HepG2 (cell line): Measurements from ENCODE around the gene CTSZ. TPM values are rescaled to one million over a fixed set of nuclear protein-coding genes. Genes with fewer than 3 reads are reported as not detected.

Source experiments
- ATAC-seq: fragments of 200-7000 bp; cut with Tn5 transposase; 3 replicates; pipeline ENCODE4 v1.9.1; 2020; ENCODE audit warnings: mild to moderate bottlenecking, moderate library complexity
- BruUV-seq: library from RNA; stranded (reverse); fragments of 400-500 nt; replicated peaks from 2 replicates; lab custom pipeline; 2021; lab: Mats Ljungman, UMichigan
- CTCF ChIA-PET: fragments of 300-600 bp; formaldehyde crosslinking; extraction: SDS; loops from one replicate; lab custom pipeline; 2021; ENCODE audit warnings: low total read pairs, inconsistent platforms, low intra/inter-chr PET ratio; lab: Yijun Ruan, JAX
- POLR2A ChIA-PET: fragments of 350-600 bp; sonication (Branson Sonifier 250); formaldehyde crosslinking; loops from one replicate; lab custom pipeline; 2020; ENCODE audit warnings: antibody characterized with exemption, inconsistent platforms; lab: Yijun Ruan, JAX
- DNase-seq: peaks from one replicate; pipeline ENCODE4 v3.0.0-alpha.2; 2015; ENCODE audit warnings: low spot score
- FAIRE-seq: peaks from 3 replicates; lab custom pipeline; 2011; peaks lifted over from hg19 to GRCh38; lab: Jason Lieb, UNC
- H2AFZ ChIP-seq: one replicate; pipeline ENCODE4 v1.6.1; 2011; ENCODE audit warnings: low read length, inconsistent platforms
- H3K27ac ChIP-seq: fragments of 300-600 bp; 3 replicates; pipeline ENCODE4 v1.8.0; 2011; ENCODE audit warnings: mixed run types, mild to moderate bottlenecking, mixed read lengths, low read length, inconsistent platforms; ENCODE audit not compliant: insufficient read depth; ENCODE audit errors: extremely low read length
- H3K27me3 ChIP-seq, 2 experiments: fragments of 200-600 bp in 1 of 2; 2 replicates in 1 of 2; 3 replicates in 1 of 2; pipeline versions ENCODE4 v1.6.0 to v1.8.0; 2011; ENCODE audit warnings: low read length in 2 of 2, mild to moderate bottlenecking in 2 of 2, moderate library complexity in 2 of 2, inconsistent platforms in 1 of 2; ENCODE audit not compliant: insufficient read depth in 2 of 2, control insufficient read depth in 1 of 2
- H3K36me3 ChIP-seq, 2 experiments: fragments of 200-600 bp in 1 of 2; replicated peaks in 1 of 2; 2 replicates in 1 of 2; 3 replicates in 1 of 2; pipeline versions ENCODE4 v1.5.1 to v1.8.0; 2011; ENCODE audit warnings: low read length in 2 of 2, inconsistent platforms in 1 of 2; ENCODE audit not compliant: insufficient read depth in 2 of 2, control insufficient read depth in 1 of 2
- H3K4me1 ChIP-seq: 2 replicates; pipeline ENCODE4 v1.5.1; 2012; ENCODE audit warnings: low read length, inconsistent platforms; ENCODE audit not compliant: insufficient read depth
- H3K4me2 ChIP-seq: 2 replicates; pipeline ENCODE4 v1.6.0; 2011; ENCODE audit warnings: low read depth, low read length, inconsistent platforms
- H3K4me3 ChIP-seq, 3 experiments: fragments of 200-600 bp in 1 of 3; sonication (generic), shearing (Covaris generic) in 1 of 3; replicated peaks in 1 of 3; 2 replicates each; pipeline ENCODE4 v1.5.1; 2011 to 2016; ENCODE audit warnings: low read length in 3 of 3, inconsistent platforms in 2 of 3, low read depth in 2 of 3, mild to moderate bottlenecking in 2 of 3, control low read depth in 1 of 3, mixed read lengths in 1 of 3; ENCODE audit not compliant: insufficient read depth in 1 of 3
- H3K79me2 ChIP-seq: one replicate; pipeline ENCODE4 v1.6.1; 2011; ENCODE audit warnings: low read length, inconsistent platforms; ENCODE audit not compliant: insufficient read depth
- H3K9ac ChIP-seq: 2 replicates; pipeline ENCODE4 v1.6.0; 2011; ENCODE audit warnings: mild to moderate bottlenecking, low read depth, low read length, inconsistent platforms; ENCODE audit not compliant: insufficient read depth
- H3K9me3 ChIP-seq: 2 replicates; pipeline ENCODE4 v1.5.1; 2012; ENCODE audit warnings: mild to moderate bottlenecking, low read length
- H4K20me1 ChIP-seq: 2 replicates; pipeline ENCODE4 v1.6.0; 2011; ENCODE audit warnings: inconsistent platforms, mild to moderate bottlenecking, low read length, moderate library complexity; ENCODE audit not compliant: insufficient read depth
- CBFB ChIP-seq: sonication (generic); formaldehyde crosslinking; IDR thresholded peaks from 2 replicates; pipeline ENCODE4 v1.4.0; 2020; ENCODE audit warnings: missing genetic modification reagents
- ELF4 ChIP-seq: sonication (generic); formaldehyde crosslinking; IDR thresholded peaks from 2 replicates; pipeline ENCODE4 v1.5.0; 2020; ENCODE audit warnings: missing genetic modification reagents, mild to moderate bottlenecking, moderate library complexity, borderline replicate concordance
- SP4 ChIP-seq: sonication (generic); formaldehyde crosslinking; IDR thresholded peaks from 2 replicates; pipeline ENCODE4 v1.8.1; 2023; ENCODE audit warnings: mild to moderate bottlenecking, missing genetic modification reagents
- SRSF4 ChIP-seq: fragments of 200-400 bp; formaldehyde crosslinking; IDR thresholded peaks from one replicate; pipeline ENCODE4 v1.6.1; 2018; ENCODE audit warnings: mild to moderate bottlenecking, low read depth, low read length, moderate library complexity; ENCODE audit not compliant: poor library complexity, severe bottlenecking
- ZNF124 ChIP-seq: sonication (generic); formaldehyde crosslinking; IDR thresholded peaks from 2 replicates; pipeline ENCODE4 v1.4.0; 2020; ENCODE audit warnings: missing genetic modification reagents
- ZNF24 ChIP-seq: fragments of 450-650 bp; IDR thresholded peaks from 2 replicates; pipeline ENCODE4 v1.6.1; 2017; ENCODE audit warnings: antibody characterized with exemption, mild to moderate bottlenecking
- ZNF33A ChIP-seq: sonication (generic); formaldehyde crosslinking; IDR thresholded peaks from 2 replicates; pipeline ENCODE4 v1.5.1; 2020; ENCODE audit warnings: missing genetic modification reagents, mild to moderate bottlenecking, moderate library complexity, borderline replicate concordance
- ZNF546 ChIP-seq: sonication (generic); formaldehyde crosslinking; conservative IDR thresholded peaks from 2 replicates; pipeline ENCODE4 v1.8.1; 2023; ENCODE audit warnings: mild to moderate bottlenecking, missing genetic modification reagents
- ZNF547 ChIP-seq: sonication (generic); formaldehyde crosslinking; IDR thresholded peaks from 2 replicates; pipeline ENCODE4 v1.5.1; 2020; ENCODE audit warnings: mild to moderate bottlenecking, missing genetic modification reagents
- ZSCAN12 ChIP-seq: sonication (generic); formaldehyde crosslinking; IDR thresholded peaks from 2 replicates; pipeline ENCODE4 v1.9.0; 2021; ENCODE audit warnings: mild to moderate bottlenecking, missing genetic modification reagents
- ZSCAN21 ChIP-seq: sonication (generic); formaldehyde crosslinking; IDR thresholded peaks from 2 replicates; pipeline ENCODE4 v1.8.0; 2022; ENCODE audit warnings: mild to moderate bottlenecking, missing genetic modification reagents, moderate library complexity, borderline replicate concordance
- WGBS: methylation state at CpG from one replicate; pipeline ENCODE4 v1.1.6; 2017; ENCODE audit warnings: low lambda C conversion rate; 5-methylcytosine and 5-hydroxymethylcytosine counted together
- in situ Hi-C: cut with HindIII; loops from 2 replicates; pipeline ENCODE4 v1.10.0; 2017; ENCODE audit warnings: low pct_unique_long_range_greater_than_20kb; ENCODE audit not compliant: extremely low pct_ligation_motif_present
- intact Hi-C: fragments of 100-400 bp; cut with micrococcal nuclease; formaldehyde crosslinking; loops from one replicate; pipeline ENCODE4 v1.10.0; 2022; ENCODE audit not compliant: unreplicated experiment
- polyA plus RNA-seq, 8 experiments: library from polyadenylated mRNA; depleted of rRNA in 3 of 8; stranded (reverse) in 7 of 8; unstranded in 1 of 8; fragments of >200 nt; fragmentation: Illumina TruSeq in 4 of 8; extraction: Trizol in 4 of 8; gene quantifications; 2 replicates each; pipeline versions ENCODE4 v1.2.1 to v1.2.3, GENCODE V29; 2011 to 2016; ENCODE audit warnings: low read depth in 4 of 8, missing spikeins in 1 of 8, mixed read lengths in 1 of 8; ENCODE audit not compliant: insufficient read depth in 1 of 8
- total RNA-seq, 5 experiments: library from RNA; depleted of rRNA; stranded (reverse); fragments of >200 nt; fragmentation: Illumina TruSeq; extraction: Trizol; gene quantifications; 2 replicates each; pipeline ENCODE4 v1.2.3, GENCODE V29; 2016; ENCODE audit warnings: low read depth in 1 of 5
- TF ChIP-seq, protein P1 (sequence below): sonication (generic); formaldehyde crosslinking; IDR thresholded peaks from 2 replicates; pipeline ENCODE4 v1.5.0; 2020; ENCODE audit warnings: missing genetic modification reagents
- TF ChIP-seq, protein P2 (sequence below): sonication (generic); formaldehyde crosslinking; conservative IDR thresholded peaks from 2 replicates; pipeline ENCODE4 v1.4.0; 2020; ENCODE audit warnings: missing genetic modification reagents
- TF ChIP-seq, protein P3 (sequence below): sonication (generic); formaldehyde crosslinking; conservative IDR thresholded peaks from 2 replicates; pipeline ENCODE4 v1.8.0; 2022; ENCODE audit warnings: missing genetic modification reagents

The CTSZ gene
- total and polyA plus RNA-seq, 2 of the 13 experiments (the other 11 are each of a cell fraction or from before 2014, with no cell fraction given), result 0.33 TPM; not detected in 1

DNA sequence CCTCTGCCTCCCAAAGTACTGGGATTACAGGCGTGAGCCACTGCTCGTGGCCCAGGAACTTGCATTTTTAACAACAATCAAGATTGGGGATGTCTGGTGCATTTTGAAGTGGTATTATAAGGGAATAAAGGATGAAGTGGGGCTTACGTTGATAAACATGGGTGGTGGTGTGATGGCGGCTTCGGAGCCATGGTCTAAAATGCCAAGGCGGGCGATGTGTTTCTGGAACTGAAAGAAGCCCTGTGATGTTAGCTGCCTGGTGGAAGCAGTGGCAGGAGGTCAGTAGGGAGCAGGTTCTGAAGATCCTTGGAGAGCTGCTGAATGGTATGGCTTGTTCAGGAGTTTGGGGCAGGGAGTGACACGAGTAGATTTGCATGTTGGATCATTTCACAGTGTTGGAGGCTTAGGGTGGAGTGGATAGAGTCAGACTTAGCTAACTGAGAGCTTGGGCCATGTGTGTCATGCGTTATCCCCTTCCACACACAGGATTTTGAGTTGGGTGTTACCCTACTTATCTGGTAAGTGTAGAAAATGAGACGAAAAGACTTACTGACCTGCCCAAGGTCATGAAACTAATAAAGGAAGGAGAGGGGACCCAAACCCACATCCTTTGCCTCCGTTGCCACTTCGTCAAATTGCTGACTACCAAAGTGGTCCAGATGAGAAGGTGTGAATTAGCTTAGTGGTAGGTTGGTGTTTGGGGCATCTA, 24.5 kb downstream of the CTSZ start:
- H3K4me3 ChIP-seq, result peak overlapping the region; percentile 75 to 85 (median 80)
- no peak overlapping the region for H2AFZ ChIP-seq
- FAIRE-seq, result no peak
- peaks cover 14 to 25% of the 10 kb centered on the region in 2 experiments for H3K36me3 ChIP-seq
- ChIA-PET POLR2A (interaction anchor here (0.7 to 6.7 kb wide), 9 partner anchors 10 to 144 kb away, joined by 3 to 68 read pairs (median 7); partner anchors contain the start of gene ATP5F1E), CTCF (no interaction called here)
- no peak for DNase-seq
- no peaks in the 10 kb centered on the region for H3K9me3 ChIP-seq
- peak overlapping the region; percentile 1 for H3K27ac ChIP-seq
- H3K27me3 ChIP-seq, result no peaks in the 10 kb centered on the region; a peak in 1 of 5 replicates
- H4K20me1 ChIP-seq, result peaks cover 21% of the 10 kb centered on the region
- H3K79me2 ChIP-seq, result peaks cover 48% of the 10 kb centered on the region
- peak overlapping the region; percentile 84 for H3K9ac ChIP-seq
- BruUV-seq, result TSS peak; percentile 49
- no peak for ATAC-seq
- H3K4me2 ChIP-seq, result peak overlapping the region; percentile 87
- in situ Hi-C loops (loop anchor here (5.0 kb wide), 1 partner anchor 90 kb away; no protein-coding TSS in a partner anchor), intact Hi-C loops (loop anchor here (5.0 kb wide), 2 partner anchors 35 to 90 kb away; partner anchors contain the start of gene TUBB1)
- WGBS, result 92% methylated on average over 12 of the region's 12 CpGs
- peaks cover 70% of the 10 kb centered on the region for H3K4me1 ChIP-seq
- TF ChIP-seq ZNF546 (CRISPR knock-in tag), result 0 out of 2 replicates have a peak, but pooled peaks have one; percentile 10
- TF ChIP-seq ZSCAN12 (CRISPR knock-in tag), result no peak
- peak; percentile 60; the same call in 1 of the 2 replicates for TF ChIP-seq ELF4
- no peak for TF ChIP-seq ZNF124 (CRISPR knock-in tag)
- no peak for TF ChIP-seq CBFB
- TF ChIP-seq, protein P1, sequence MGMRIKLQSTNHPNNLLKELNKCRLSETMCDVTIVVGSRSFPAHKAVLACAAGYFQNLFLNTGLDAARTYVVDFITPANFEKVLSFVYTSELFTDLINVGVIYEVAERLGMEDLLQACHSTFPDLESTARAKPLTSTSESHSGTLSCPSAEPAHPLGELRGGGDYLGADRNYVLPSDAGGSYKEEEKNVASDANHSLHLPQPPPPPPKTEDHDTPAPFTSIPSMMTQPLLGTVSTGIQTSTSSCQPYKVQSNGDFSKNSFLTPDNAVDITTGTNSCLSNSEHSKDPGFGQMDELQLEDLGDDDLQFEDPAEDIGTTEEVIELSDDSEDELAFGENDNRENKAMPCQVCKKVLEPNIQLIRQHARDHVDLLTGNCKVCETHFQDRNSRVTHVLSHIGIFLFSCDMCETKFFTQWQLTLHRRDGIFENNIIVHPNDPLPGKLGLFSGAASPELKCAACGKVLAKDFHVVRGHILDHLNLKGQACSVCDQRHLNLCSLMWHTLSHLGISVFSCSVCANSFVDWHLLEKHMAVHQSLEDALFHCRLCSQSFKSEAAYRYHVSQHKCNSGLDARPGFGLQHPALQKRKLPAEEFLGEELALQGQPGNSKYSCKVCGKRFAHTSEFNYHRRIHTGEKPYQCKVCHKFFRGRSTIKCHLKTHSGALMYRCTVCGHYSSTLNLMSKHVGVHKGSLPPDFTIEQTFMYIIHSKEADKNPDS, result no peak
- TF ChIP-seq, protein P2, sequence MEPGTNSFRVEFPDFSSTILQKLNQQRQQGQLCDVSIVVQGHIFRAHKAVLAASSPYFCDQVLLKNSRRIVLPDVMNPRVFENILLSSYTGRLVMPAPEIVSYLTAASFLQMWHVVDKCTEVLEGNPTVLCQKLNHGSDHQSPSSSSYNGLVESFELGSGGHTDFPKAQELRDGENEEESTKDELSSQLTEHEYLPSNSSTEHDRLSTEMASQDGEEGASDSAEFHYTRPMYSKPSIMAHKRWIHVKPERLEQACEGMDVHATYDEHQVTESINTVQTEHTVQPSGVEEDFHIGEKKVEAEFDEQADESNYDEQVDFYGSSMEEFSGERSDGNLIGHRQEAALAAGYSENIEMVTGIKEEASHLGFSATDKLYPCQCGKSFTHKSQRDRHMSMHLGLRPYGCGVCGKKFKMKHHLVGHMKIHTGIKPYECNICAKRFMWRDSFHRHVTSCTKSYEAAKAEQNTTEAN (CRISPR knock-in tag), result no peak
- TF ChIP-seq ZNF33A (CRISPR knock-in tag), result 0 out of 2 replicates have a peak, but pooled peaks have one; percentile 47
- TF ChIP-seq ZNF547 (CRISPR knock-in tag), result no peak
- TF ChIP-seq ZSCAN21 (CRISPR knock-in tag), result no peak
- TF ChIP-seq SP4, result peak; percentile 51; the same call in 1 of the 2 replicates
- TF ChIP-seq, protein P3, sequence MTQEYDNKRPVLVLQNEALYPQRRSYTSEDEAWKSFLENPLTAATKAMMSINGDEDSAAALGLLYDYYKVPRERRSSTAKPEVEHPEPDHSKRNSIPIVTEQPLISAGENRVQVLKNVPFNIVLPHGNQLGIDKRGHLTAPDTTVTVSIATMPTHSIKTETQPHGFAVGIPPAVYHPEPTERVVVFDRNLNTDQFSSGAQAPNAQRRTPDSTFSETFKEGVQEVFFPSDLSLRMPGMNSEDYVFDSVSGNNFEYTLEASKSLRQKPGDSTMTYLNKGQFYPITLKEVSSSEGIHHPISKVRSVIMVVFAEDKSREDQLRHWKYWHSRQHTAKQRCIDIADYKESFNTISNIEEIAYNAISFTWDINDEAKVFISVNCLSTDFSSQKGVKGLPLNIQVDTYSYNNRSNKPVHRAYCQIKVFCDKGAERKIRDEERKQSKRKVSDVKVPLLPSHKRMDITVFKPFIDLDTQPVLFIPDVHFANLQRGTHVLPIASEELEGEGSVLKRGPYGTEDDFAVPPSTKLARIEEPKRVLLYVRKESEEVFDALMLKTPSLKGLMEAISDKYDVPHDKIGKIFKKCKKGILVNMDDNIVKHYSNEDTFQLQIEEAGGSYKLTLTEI (CRISPR knock-in tag), result no peak
- no peak for TF ChIP-seq ZNF24
- TF ChIP-seq SRSF4, result no peak
